ENCODE measurements around the gene C5AR2.
"Not testable (repeated sequence)": the region's sequence is repeated elsewhere in the genome, so short reads cannot be mapped to it uniquely, and the experiment has no call there.

The C5AR2 gene

GRCh38 chr19:47331931-47332547 lies at the start of gene C5AR2:
Gene C5AR2 (plus strand): TSS chr19:47332175. CDS start chr19:47340800, 8,625 bp downstream.
- DNase-seq (ENCODE audit: low read depth, low spot score) = no peak

GRCh38 chr19:47283405-47284059 lies 48.4 kb upstream of the C5AR2 start:
- no peak for DNase-seq (ENCODE audit: low read depth, low spot score)

GRCh38 chr19:47284324-47284899 lies 47.6 kb upstream of the C5AR2 start:
- no peak for DNase-seq (ENCODE audit: low read depth, low spot score)

- DNase-seq (ENCODE audit: low read depth, low spot score) = peak; percentile 49
Observed at GRCh38 chr19:47296036-47296435, 35.9 kb upstream of the C5AR2 start.

- DNase-seq (ENCODE audit: low read depth, low spot score) = not testable (repeated sequence)
Observed at GRCh38 chr19:47300867-47301266, 31.1 kb upstream of the C5AR2 start.

GRCh38 chr19:47302249-47302648 lies 29.7 kb upstream of the C5AR2 start:
- no peak for DNase-seq (ENCODE audit: low read depth, low spot score)

GRCh38 chr19:47303966-47304365 lies 28.0 kb upstream of the C5AR2 start:
- no peak for DNase-seq (ENCODE audit: low read depth, low spot score)

GRCh38 chr19:47305309-47305751 lies 26.6 kb upstream of the C5AR2 start:
- DNase-seq (ENCODE audit: low read depth, low spot score) = peak; percentile 61

- DNase-seq (ENCODE audit: low read depth, low spot score) = no peak
Observed at GRCh38 chr19:47306303-47306702, 25.7 kb upstream of the C5AR2 start.

- DNase-seq (ENCODE audit: low read depth, low spot score) = no peak
Observed at GRCh38 chr19:47309038-47309437, 22.9 kb upstream of the C5AR2 start.

GRCh38 chr19:47309608-47310007 lies 22.4 kb upstream of the C5AR2 start, which contains the start of gene C5AR1:
Gene C5AR1 (plus strand): TSS chr19:47309861. CDS start chr19:47309896, 35 bp downstream.
- DNase-seq (ENCODE audit: low read depth, low spot score) = no peak

- DNase-seq (ENCODE audit: low read depth, low spot score) = no peak
Observed at GRCh38 chr19:47310323-47310722, 21.7 kb upstream of the C5AR2 start.

GRCh38 chr19:47310819-47311218 lies 21.2 kb upstream of the C5AR2 start:
- no peak for DNase-seq (ENCODE audit: low read depth, low spot score)

GRCh38 chr19:47312366-47313006 lies 19.5 kb upstream of the C5AR2 start:
- no peak for DNase-seq (ENCODE audit: low read depth, low spot score)

GRCh38 chr19:47313754-47314295 lies 18.1 kb upstream of the C5AR2 start:
- no peak for DNase-seq (ENCODE audit: low read depth, low spot score)

- peak; percentile 81 for DNase-seq (ENCODE audit: low read depth, low spot score)
Observed at GRCh38 chr19:47315125-47315821, 16.7 kb upstream of the C5AR2 start.

GRCh38 chr19:47316513-47316912 lies 15.5 kb upstream of the C5AR2 start:
- no peak for DNase-seq (ENCODE audit: low read depth, low spot score)

GRCh38 chr19:47319923-47320871 lies 11.8 kb upstream of the C5AR2 start:
- DNase-seq (ENCODE audit: low read depth, low spot score) = no peak

- no peak for DNase-seq (ENCODE audit: low read depth, low spot score)
Observed at GRCh38 chr19:47321630-47322029, 10.3 kb upstream of the C5AR2 start.

- DNase-seq (ENCODE audit: low read depth, low spot score) = no peak
Observed at GRCh38 chr19:47322058-47322457, 9.9 kb upstream of the C5AR2 start.
